Mesothelial cell of epicardium (in vitro differentiated cells): ENCODE measurements around the gene MAST4. TPM values are rescaled to one million over a fixed set of nuclear protein-coding genes. Genes with fewer than 3 reads are reported as not detected.
A peak's percentile ranks its signal among the peaks of the same experiment; 100 is the strongest.

ENCODE experiments used
- DNase-seq, 2 experiments: peaks; one replicate each; pipeline ENCODE4 v3.0.0; 2021; ENCODE audit warnings: low spot score in 2 of 2; ENCODE audit not compliant: unreplicated experiment in 2 of 2
- H3K27ac Mint-ChIP-seq: 2 replicates; pipeline ENCODE4 v1.8.0; 2021; ENCODE audit warnings: mixed read lengths
- H3K27me3 Mint-ChIP-seq: 2 replicates; pipeline ENCODE4 v1.8.0; 2021; ENCODE audit warnings: low read depth, mixed read lengths
- H3K36me3 Mint-ChIP-seq: 2 replicates; pipeline ENCODE4 v1.8.0; 2021; ENCODE audit warnings: mixed read lengths
- H3K4me1 Mint-ChIP-seq: 2 replicates; pipeline ENCODE4 v1.8.0; 2021; ENCODE audit warnings: mixed read lengths
- H3K4me3 Mint-ChIP-seq: 2 replicates; pipeline ENCODE4 v1.8.0; 2021; ENCODE audit warnings: mild to moderate bottlenecking, moderate library complexity, mixed read lengths
- H3K9me3 Mint-ChIP-seq: 2 replicates; pipeline ENCODE4 v1.8.0; 2021; ENCODE audit warnings: mixed read lengths
- total RNA-seq: library from RNA; stranded (reverse); gene quantifications from 3 replicates; pipeline ENCODE4 v1.2.1, GENCODE V29; 2021
- TF ChIP-seq, protein P1 (sequence below): fragments of 200-600 bp; sonication (generic); IDR thresholded peaks from one replicate; pipeline ENCODE4 v1.5.0; 2021; ENCODE audit warnings: antibody characterized with exemption; ENCODE audit not compliant: unreplicated experiment

The MAST4 gene
- total RNA-seq, 1 donor from 2014 or later = 29.8 TPM

DNA sequence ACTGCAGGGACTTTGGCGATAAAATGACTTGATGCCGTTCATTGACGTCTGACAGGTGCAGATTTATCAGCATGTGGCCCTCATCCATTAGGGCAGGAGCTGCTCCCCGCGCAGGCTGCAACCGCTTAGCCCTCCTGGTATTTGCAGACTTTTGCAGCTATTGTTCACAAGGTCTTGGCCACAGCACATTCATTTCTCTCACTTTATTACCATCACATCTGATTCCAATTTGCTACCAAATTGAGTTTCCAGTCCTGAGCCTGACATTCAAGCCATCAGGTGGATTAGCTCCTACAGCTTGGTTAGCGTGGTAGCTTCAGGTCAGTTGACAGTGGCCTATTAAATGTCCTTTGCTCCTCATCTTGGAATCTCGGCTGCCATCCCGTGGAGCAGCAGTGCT is 301.2 kb downstream of the MAST4 start:
- Mint-ChIP-seq H3K9me3 (no peaks in the 10 kb centered on the region), H3K36me3 (no peaks in the 10 kb centered on the region), H3K27me3 (no peaks in the 10 kb centered on the region), H3K27ac (no peak overlapping the region), H3K4me1 (peaks cover 42% of the 10 kb centered on the region), H3K4me3 (no peak overlapping the region)
- TF ChIP-seq, protein P1, sequence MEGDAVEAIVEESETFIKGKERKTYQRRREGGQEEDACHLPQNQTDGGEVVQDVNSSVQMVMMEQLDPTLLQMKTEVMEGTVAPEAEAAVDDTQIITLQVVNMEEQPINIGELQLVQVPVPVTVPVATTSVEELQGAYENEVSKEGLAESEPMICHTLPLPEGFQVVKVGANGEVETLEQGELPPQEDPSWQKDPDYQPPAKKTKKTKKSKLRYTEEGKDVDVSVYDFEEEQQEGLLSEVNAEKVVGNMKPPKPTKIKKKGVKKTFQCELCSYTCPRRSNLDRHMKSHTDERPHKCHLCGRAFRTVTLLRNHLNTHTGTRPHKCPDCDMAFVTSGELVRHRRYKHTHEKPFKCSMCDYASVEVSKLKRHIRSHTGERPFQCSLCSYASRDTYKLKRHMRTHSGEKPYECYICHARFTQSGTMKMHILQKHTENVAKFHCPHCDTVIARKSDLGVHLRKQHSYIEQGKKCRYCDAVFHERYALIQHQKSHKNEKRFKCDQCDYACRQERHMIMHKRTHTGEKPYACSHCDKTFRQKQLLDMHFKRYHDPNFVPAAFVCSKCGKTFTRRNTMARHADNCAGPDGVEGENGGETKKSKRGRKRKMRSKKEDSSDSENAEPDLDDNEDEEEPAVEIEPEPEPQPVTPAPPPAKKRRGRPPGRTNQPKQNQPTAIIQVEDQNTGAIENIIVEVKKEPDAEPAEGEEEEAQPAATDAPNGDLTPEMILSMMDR = no peak
- DNase-seq = no peak

DNA sequence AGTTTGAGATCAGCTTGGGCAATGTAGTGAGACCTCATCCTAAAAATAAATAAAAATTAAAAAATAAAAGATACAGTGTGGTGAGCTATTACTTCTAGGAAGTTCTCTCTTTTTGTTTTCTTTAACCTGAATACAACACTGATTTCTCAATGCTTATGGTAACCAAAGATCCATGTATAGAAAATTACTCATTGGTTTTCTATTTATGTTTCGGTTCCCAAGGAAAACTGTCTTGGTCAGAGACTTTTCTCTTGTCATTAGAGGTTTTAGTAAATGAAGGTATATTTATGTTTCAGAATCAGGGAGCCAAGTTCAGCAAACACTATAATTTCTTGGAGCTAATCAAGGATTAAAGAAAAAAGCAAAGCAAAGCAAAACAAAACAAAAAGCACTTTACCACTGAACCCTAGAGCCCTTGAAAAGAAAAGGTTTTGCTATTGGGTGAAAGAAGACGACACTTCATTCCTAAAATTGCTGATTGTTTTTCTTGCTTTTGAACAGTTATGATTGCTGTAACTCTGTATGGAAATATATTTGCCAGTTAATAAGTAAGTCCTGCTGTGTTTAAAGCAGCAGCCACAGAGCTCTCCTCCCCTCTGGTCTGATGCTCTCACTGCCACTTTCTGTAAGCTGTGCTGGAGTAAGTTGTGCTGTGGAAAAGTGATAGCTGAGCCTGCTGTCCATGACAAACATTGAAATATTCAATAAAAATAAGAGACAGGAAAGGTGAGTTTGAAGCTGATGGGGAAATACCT is 302.2 kb downstream of the MAST4 start:
- H3K27ac Mint-ChIP-seq = no peak overlapping the region
- H3K36me3 Mint-ChIP-seq = no peaks in the 10 kb centered on the region
- no peaks in the 10 kb centered on the region for H3K27me3 Mint-ChIP-seq
- no peak for DNase-seq
- TF ChIP-seq, protein P1 = no peak
- no peaks in the 10 kb centered on the region for H3K9me3 Mint-ChIP-seq
- H3K4me1 Mint-ChIP-seq = peaks cover 39% of the 10 kb centered on the region
- no peak overlapping the region for H3K4me3 Mint-ChIP-seq

DNA sequence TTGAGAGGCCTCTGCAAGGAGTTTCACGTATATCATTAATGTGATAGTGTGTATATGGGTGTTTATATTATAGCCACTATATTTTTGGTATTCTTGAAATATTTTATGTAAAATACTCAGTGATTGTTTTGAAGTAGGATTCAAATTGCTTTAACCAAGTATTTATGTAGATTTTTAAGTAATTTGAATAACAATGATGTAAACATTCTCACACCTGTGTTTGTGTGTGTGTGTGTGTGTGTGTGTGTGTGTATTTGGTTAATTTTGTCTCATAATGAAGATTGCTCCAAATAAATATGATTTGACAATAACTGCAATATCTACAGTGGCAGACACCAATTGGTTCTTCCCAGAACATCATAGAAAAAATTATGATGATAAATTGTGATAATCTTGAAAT is 307.0 kb downstream of the MAST4 start:
- no peak overlapping the region for H3K27ac Mint-ChIP-seq
- TF ChIP-seq, protein P1 = no peak
- H3K27me3 Mint-ChIP-seq = no peaks in the 10 kb centered on the region
- DNase-seq = no peak
- peaks cover 46% of the 10 kb centered on the region for H3K4me1 Mint-ChIP-seq
- H3K4me3 Mint-ChIP-seq = no peak overlapping the region
- no peaks in the 10 kb centered on the region for H3K9me3 Mint-ChIP-seq
- no peaks in the 10 kb centered on the region for H3K36me3 Mint-ChIP-seq

DNA sequence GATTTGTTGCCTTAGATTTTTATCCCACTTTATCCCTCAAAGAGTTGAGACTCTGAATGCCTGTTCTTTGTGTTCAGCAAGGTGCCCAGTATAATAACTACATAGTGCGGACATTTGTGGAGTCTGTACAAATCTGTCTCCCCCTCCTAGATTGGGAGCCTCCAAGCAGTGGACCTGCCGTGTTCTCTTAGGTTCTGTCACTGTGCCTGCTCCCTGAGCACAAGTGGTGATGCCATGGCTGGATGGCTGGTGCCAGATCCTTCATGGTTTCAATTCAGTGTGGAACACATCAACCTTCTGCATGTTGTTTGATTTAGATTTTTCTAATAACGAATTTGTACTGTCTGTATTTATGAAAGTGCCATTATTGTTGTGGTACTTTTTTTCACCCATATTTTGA is 307.5 kb downstream of the MAST4 start:
- Mint-ChIP-seq H3K9me3 (no peaks in the 10 kb centered on the region), H3K36me3 (no peaks in the 10 kb centered on the region), H3K27ac (no peak overlapping the region), H3K4me3 (no peak overlapping the region), H3K27me3 (no peaks in the 10 kb centered on the region), H3K4me1 (peaks cover 44% of the 10 kb centered on the region)
- no peak for DNase-seq
- TF ChIP-seq, protein P1 = no peak

DNA sequence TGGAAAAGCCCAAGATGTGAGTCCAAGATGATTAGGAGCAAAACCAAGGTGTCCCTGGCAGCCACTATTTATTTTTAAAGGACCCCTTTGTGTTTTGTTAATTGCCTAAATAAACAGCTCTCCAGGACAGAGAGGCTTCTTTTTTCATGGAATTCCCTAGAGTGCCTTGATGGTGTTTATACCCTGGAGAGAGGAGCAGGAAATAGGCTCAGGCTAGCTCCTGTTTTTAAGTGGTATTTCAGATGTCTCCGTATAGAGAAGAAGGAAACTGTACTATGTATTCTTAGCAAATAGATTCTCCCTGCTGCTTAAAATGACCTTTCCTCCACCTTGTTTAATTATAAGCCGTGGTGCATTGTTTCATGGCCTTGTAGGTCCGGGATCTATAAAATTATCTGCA is 308.0 kb downstream of the MAST4 start:
- H3K9me3 Mint-ChIP-seq = no peaks in the 10 kb centered on the region
- no peaks in the 10 kb centered on the region for H3K36me3 Mint-ChIP-seq
- TF ChIP-seq, protein P1 = no peak
- H3K4me3 Mint-ChIP-seq = no peak overlapping the region
- peaks cover 39% of the 10 kb centered on the region for H3K4me1 Mint-ChIP-seq
- H3K27me3 Mint-ChIP-seq = no peaks in the 10 kb centered on the region
- H3K27ac Mint-ChIP-seq = no peak overlapping the region
- DNase-seq = no peak

DNA sequence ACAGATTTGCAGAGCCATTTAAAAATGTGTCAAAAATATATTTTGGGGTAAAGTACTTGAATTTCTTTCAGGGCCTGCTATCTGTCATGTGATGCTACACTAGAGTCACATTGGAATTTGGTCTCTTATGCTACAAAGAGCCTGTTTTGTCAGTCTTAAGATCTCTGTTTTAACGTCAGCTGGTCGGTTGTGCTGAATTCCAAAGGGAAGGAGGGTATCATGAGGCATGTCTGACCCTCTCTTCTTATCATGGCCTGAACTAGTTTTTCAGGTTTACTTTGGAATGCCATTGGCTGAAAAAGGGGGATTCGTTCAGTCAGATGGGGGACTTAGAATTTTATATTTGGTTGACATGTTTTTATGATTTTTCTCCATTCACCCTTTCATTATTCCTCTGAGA is 309.8 kb downstream of the MAST4 start:
- Mint-ChIP-seq H3K36me3 (no peaks in the 10 kb centered on the region), H3K4me3 (no peak overlapping the region), H3K4me1 (peaks cover 28% of the 10 kb centered on the region), H3K27me3 (no peaks in the 10 kb centered on the region), H3K27ac (peak overlapping the region; percentile 60), H3K9me3 (peaks cover 3% of the 10 kb centered on the region)
- TF ChIP-seq, protein P1 = no peak
- DNase-seq = no peak
